Vagina (tissue), 2 donors: ENCODE data around the gene DYNLT4. TPM values are rescaled to one million over a fixed set of nuclear protein-coding genes. Genes with fewer than 3 reads are reported as not detected.

ENCODE experiments used
- DNase-seq, 2 donors: peaks; one replicate each; pipeline ENCODE4 v3.0.0-alpha.2; 2017; ENCODE audit errors: extremely low spot score in 2 of 2
- H3K27ac ChIP-seq: fragments of 200-600 bp; sonication (generic); one replicate; pipeline ENCODE4 v1.5.1; 2019
- H3K27me3 ChIP-seq: fragments of 200-600 bp; sonication (generic); one replicate; pipeline ENCODE4 v1.5.1; 2019
- H3K36me3 ChIP-seq, 2 donors: fragments of 200-600 bp; sonication (generic); one replicate each; pipeline ENCODE4 v1.5.1; 2017 to 2019
- H3K4me1 ChIP-seq: fragments of 200-600 bp; sonication (generic); one replicate; pipeline ENCODE4 v1.5.1; 2019
- H3K4me3 ChIP-seq, 2 donors: fragments of 200-600 bp; sonication (generic); 1 replicate in 1 of 2; 2 replicates in 1 of 2; pipeline ENCODE4 v1.5.1; 2016 to 2019
- H3K9me3 ChIP-seq: fragments of 200-600 bp; sonication (generic); one replicate; pipeline ENCODE4 v1.5.1; 2019
- CTCF ChIP-seq, 3 experiments: fragments of 450-650 bp in 2 of 3; fragments of 200-600 bp in 1 of 3; sonication (generic) in 1 of 3; IDR thresholded peaks; one replicate each; pipeline ENCODE4 v1.5.1; 2017 to 2019; ENCODE audit warnings: antibody characterized with exemption in 3 of 3, mild to moderate bottlenecking in 2 of 3, moderate library complexity in 2 of 3
- POLR2A ChIP-seq, 2 donors: fragments of 450-650 bp; IDR thresholded peaks; one replicate each; pipeline ENCODE4 v1.6.1; 2017; ENCODE audit warnings: antibody characterized with exemption in 2 of 2, mild to moderate bottlenecking in 2 of 2, moderate library complexity in 2 of 2
- POLR2AphosphoS5 ChIP-seq, 2 donors: sonication (generic); formaldehyde crosslinking; IDR thresholded peaks; one replicate each; pipeline ENCODE4 v1.9.0; 2017; ENCODE audit warnings: antibody characterized with exemption in 2 of 2, mild to moderate bottlenecking in 2 of 2, low read depth in 1 of 2; ENCODE audit not compliant: insufficient read depth in 1 of 2
- intact Hi-C: fragments of 100-400 bp; cut with DNase I; formaldehyde crosslinking; loops from one replicate; pipeline ENCODE4 v1.15.1; 2023
- total RNA-seq: library from RNA; depleted of rRNA; stranded (reverse); fragments of >200 nt; gene quantifications from one replicate; pipeline ENCODE4 v1.2.3, GENCODE V29; 2016

Gene DYNLT4
- total RNA-seq, 1 donor from 2014 or later, result not detected

DNA sequence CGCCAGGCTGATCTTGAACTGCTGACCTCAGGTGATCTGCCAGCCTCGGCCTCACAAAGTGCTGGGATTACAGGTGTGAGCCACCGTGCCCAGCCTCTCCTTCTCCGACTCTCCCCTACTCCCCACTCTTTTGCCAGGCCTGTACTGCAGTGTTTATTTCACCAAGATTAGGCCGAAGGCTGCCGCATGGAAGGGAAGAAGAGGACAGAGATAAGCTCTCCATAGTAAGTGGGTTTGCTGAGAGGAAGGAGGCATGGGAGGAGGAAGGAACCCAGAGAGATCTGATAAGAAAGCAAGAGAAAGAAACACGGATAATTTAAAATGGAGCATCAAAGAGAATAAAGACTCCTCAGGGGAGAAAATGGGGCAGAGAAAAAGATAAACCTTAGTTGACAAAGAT lies 27.2 kb upstream of the DYNLT4 start:
- no peaks in the 10 kb centered on the region for H3K27me3 ChIP-seq
- H3K27ac ChIP-seq, result no peak overlapping the region
- no peaks in the 10 kb centered on the region for H3K9me3 ChIP-seq
- H3K36me3 ChIP-seq, result no peaks in the 10 kb centered on the region
- H3K4me3 ChIP-seq, result no peak overlapping the region
- DNase-seq, result no peak
- TF ChIP-seq CTCF (IDR thresholded peaks at IDR 0.05) (no peak), POLR2A (IDR thresholded peaks at IDR 0.05) (no peak), POLR2AphosphoS5 (IDR thresholded peaks at IDR 0.05; ENCODE audit: insufficient read depth in 1 of 2, low read depth in 1 of 2) (no peak)
- H3K4me1 ChIP-seq, result no peaks in the 10 kb centered on the region
- intact Hi-C loops, result loop anchor here (10.0 kb wide), 1 partner anchor 170 kb away; no protein-coding TSS in a partner anchor

GRCh38 chr1:44832056-44832705 lies 25.0 kb upstream of the DYNLT4 start:
- H3K27ac ChIP-seq, result no peak overlapping the region
- H3K4me3 ChIP-seq, result no peak overlapping the region
- H3K36me3 ChIP-seq, result no peaks in the 10 kb centered on the region
- intact Hi-C loops, result loop anchor here (10.0 kb wide), 1 partner anchor 173 kb away; no protein-coding TSS in a partner anchor
- peaks cover 2% of the 10 kb centered on the region for H3K4me1 ChIP-seq
- H3K9me3 ChIP-seq, result no peaks in the 10 kb centered on the region
- no peaks in the 10 kb centered on the region for H3K27me3 ChIP-seq
- TF ChIP-seq POLR2A (IDR thresholded peaks at IDR 0.05), result no peak
- TF ChIP-seq POLR2AphosphoS5 (IDR thresholded peaks at IDR 0.05; ENCODE audit: insufficient read depth in 1 of 2, low read depth in 1 of 2), result no peak
- no peak for TF ChIP-seq CTCF (IDR thresholded peaks at IDR 0.05)
- DNase-seq, result no peak

GRCh38 chr1:44831516-44831915 lies 24.4 kb upstream of the DYNLT4 start:
- H3K27me3 ChIP-seq, result no peaks in the 10 kb centered on the region
- intact Hi-C loops, result loop anchor here (10.0 kb wide), 1 partner anchor 173 kb away; no protein-coding TSS in a partner anchor
- H3K9me3 ChIP-seq, result no peaks in the 10 kb centered on the region
- DNase-seq, result no peak
- H3K4me3 ChIP-seq, result no peak overlapping the region
- peaks cover 9% of the 10 kb centered on the region for H3K4me1 ChIP-seq
- H3K27ac ChIP-seq, result no peak overlapping the region
- H3K36me3 ChIP-seq, result no peaks in the 10 kb centered on the region
- TF ChIP-seq POLR2A (IDR thresholded peaks at IDR 0.05) (no peak), CTCF (IDR thresholded peaks at IDR 0.05) (no peak), POLR2AphosphoS5 (IDR thresholded peaks at IDR 0.05; ENCODE audit: insufficient read depth in 1 of 2, low read depth in 1 of 2) (no peak)

DNA sequence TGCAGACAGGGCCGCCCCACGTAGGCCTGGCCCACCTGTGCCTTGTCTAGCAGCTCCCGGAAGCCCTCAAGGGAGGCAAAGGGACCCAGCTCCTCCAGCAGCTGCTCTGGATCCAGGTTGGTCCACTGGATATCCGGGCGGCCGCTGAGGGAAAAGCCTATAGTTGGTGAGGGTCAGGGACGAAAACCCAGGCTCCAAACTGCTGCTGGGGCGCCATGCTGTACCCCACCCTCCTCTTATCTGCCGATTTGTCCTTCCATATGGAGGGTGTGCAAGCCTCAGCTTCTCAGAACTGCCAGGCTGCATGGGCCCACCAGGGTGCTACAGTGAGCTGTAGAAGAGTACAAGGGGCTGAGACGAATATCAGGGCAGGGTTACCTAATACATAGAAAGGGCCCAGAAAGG lies 23.8 kb upstream of the DYNLT4 start:
- Histone ChIP-seq H3K9me3 (no peaks in the 10 kb centered on the region), H3K4me1 (peaks cover 15% of the 10 kb centered on the region), H3K36me3 (no peaks in the 10 kb centered on the region), H3K27ac (no peak overlapping the region), H3K27me3 (no peaks in the 10 kb centered on the region), H3K4me3 (no peak overlapping the region)
- DNase-seq, result no peak
- intact Hi-C loops, result loop anchor here (10.0 kb wide), 1 partner anchor 174 kb away; no protein-coding TSS in a partner anchor
- TF ChIP-seq POLR2AphosphoS5 (IDR thresholded peaks at IDR 0.05; ENCODE audit: insufficient read depth in 1 of 2, low read depth in 1 of 2) (no peak), POLR2A (IDR thresholded peaks at IDR 0.05) (no peak), CTCF (IDR thresholded peaks at IDR 0.05) (no peak)
